Measurements from ENCODE around the gene GANAB.

GRCh38 chr11:62593434-62594044 is 52.9 kb downstream of the GANAB start:
- TF ChIP-seq EZH2 (IDR thresholded peaks at IDR 0.05; ENCODE audit: low read depth, unreplicated experiment) (no peak), POLR2AphosphoS5 (IDR thresholded peaks at IDR 0.05; ENCODE audit: low read depth) (no peak), REST (IDR thresholded peaks at IDR 0.05; ENCODE audit: unreplicated experiment) (no peak), EZH2phosphoT487 (IDR thresholded peaks at IDR 0.05; ENCODE audit: unreplicated experiment) (no peak), JUNB (IDR thresholded peaks at IDR 0.05; ENCODE audit: unreplicated experiment) (no peak)
- TF ChIP-seq, protein P1, sequence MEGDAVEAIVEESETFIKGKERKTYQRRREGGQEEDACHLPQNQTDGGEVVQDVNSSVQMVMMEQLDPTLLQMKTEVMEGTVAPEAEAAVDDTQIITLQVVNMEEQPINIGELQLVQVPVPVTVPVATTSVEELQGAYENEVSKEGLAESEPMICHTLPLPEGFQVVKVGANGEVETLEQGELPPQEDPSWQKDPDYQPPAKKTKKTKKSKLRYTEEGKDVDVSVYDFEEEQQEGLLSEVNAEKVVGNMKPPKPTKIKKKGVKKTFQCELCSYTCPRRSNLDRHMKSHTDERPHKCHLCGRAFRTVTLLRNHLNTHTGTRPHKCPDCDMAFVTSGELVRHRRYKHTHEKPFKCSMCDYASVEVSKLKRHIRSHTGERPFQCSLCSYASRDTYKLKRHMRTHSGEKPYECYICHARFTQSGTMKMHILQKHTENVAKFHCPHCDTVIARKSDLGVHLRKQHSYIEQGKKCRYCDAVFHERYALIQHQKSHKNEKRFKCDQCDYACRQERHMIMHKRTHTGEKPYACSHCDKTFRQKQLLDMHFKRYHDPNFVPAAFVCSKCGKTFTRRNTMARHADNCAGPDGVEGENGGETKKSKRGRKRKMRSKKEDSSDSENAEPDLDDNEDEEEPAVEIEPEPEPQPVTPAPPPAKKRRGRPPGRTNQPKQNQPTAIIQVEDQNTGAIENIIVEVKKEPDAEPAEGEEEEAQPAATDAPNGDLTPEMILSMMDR (conservative IDR thresholded peaks at IDR 0.05; ENCODE audit: low read depth in 2 of 2) = peak; percentile 72 to 96

All from GM23338 (cell line).